Activated CD8-positive, alpha-beta memory T cell treated with anti-CD3 and anti-CD28 coated beads, Interleukin-2, amount 50 U/mL, for 4 hours (primary cell): ENCODE measurements around the gene OPTC.
A peak's percentile ranks its signal among the peaks of the same experiment; 100 is the strongest.
"Not testable (repeated sequence)": the region's sequence is repeated elsewhere in the genome, so short reads cannot be mapped to it uniquely, and the experiment has no call there.

Experiments
- DNase-seq: peaks from one replicate; pipeline ENCODE4 v3.0.0-alpha.2; 2020

The OPTC gene

DNA sequence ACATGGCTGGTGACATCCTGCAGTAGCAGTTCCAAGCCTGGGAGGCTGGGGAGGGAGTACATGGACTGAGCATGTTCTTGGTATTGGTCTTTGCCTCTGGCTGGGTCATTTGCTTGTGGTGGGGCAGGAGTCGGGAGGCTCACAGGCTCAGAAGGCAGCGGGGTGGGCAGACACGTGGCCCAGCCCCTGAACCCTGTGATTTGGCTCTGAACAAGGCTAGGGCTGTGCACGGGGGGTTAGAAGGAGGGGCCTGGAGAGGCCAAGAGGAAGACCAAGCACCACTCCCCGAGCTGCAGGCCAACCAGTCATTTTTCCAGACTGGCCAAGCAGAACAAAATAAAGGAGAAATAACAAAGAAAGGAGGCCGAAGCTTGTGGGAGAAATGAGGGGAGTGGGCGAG is 28.0 kb upstream of the OPTC start:
- no peak for DNase-seq

GRCh38 chr1:203466906-203467549 is 26.9 kb upstream of the OPTC start:
- DNase-seq = not testable (repeated sequence)

DNA sequence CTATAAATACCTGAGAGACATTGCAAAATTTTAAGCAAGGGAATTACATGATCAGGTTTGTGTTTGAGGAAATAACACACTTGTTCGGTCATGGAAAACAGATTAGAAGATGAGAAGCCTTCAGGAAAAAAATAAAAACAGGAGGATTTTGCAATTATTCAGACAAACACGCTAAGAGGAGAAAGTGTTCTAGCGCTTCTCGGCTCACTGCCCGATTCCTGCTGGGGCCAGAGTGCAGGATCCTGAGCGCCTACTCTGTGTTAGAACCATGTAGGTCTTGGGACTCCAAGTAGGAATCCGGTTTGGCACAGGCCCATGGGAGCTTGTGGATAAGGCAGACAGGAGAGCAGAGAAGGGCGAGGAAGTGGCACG is 26.4 kb upstream of the OPTC start:
- no peak for DNase-seq

- no peak for DNase-seq
Measured at GRCh38 chr1:203468326-203468725, 25.6 kb upstream of the OPTC start.

- DNase-seq = no peak
Measured at GRCh38 chr1:203470240-203470639, 23.7 kb upstream of the OPTC start.

GRCh38 chr1:203471841-203472240 is 22.1 kb upstream of the OPTC start:
- DNase-seq = no peak

GRCh38 chr1:203473281-203473680 is 20.7 kb upstream of the OPTC start:
- DNase-seq = no peak

DNA sequence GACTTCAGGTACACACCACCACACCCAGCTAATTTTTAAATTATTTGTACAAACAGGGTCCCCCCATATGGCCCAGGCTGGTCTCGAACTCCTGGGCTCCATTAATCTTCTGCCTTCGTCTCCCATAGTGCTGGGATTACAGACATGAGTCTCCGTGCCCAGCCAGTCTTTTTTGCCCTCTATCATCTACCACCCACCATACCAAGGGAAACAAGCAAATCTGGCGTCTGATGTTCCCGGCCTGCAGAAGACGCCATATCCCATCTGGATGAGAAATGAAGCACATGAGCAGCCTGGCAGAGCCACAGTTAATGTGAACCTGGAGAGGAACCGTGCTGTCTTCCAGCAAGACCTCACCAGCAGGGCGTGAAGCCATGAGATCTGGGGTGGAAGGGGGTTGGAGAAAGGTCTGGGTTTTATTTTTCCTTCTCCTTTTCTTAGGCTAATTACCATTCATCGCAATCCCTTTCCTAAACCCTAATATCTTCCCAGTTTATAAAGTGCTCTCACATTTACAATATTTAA is 20.1 kb upstream of the OPTC start:
- DNase-seq = no peak

GRCh38 chr1:203475012-203475981 is 18.7 kb upstream of the OPTC start, which contains the start of gene PRELP:
TSS of gene PRELP (plus strand) at chr1:203475806. CDS start at chr1:203483185, 7,379 bp downstream.
- no peak for DNase-seq

DNA sequence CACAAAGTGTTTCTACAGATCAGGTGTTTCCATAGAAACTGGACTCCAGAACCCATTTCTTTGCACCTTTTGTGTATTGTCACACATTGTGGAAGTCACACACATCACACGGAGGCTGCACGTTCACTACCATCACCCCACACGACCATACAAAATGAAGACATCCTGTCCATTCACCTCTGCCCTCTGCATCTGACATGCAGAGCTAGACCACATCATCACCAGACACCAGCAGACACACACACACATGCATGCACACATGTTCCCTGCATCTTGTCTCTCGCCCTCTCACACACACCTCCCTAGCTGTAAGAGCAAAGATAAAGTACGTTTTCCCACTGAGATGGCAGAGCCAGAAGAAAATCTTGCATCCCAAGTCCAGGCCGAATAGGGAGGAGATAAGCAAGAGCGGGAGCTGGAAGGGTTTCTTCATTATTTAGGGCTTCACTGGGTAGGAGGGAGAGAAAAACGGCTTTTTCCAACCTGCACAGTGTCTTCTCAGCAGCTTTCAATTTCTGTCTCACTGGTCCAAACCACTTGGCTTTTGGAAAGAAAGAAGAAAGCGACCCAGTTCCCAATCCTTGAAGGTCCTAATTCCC is 17.6 kb upstream of the OPTC start:
- no peak for DNase-seq

- no peak for DNase-seq
Measured at GRCh38 chr1:203477748-203478147, 16.2 kb upstream of the OPTC start.

DNA sequence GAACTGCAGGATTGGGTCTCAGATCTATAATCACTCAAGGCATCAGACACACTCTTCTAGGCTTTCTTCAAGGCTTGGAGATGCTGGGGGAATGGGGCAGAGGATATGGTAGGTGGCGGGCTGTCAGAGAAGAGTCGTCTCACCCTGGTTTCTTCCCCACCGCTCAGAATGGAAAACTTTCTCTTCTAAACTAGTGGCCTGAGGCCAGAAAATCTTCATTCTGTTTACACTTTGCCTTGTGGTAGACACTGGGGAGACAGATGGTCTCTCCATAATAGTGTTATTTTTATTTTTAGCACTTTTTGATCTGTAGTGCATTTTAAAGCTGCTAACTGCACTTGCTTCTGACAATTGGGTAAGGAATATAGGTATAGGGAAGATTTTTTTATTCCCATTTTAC is 15.7 kb upstream of the OPTC start:
- DNase-seq = no peak

- no peak for DNase-seq
Measured at GRCh38 chr1:203478986-203479385, 15.0 kb upstream of the OPTC start.

DNA sequence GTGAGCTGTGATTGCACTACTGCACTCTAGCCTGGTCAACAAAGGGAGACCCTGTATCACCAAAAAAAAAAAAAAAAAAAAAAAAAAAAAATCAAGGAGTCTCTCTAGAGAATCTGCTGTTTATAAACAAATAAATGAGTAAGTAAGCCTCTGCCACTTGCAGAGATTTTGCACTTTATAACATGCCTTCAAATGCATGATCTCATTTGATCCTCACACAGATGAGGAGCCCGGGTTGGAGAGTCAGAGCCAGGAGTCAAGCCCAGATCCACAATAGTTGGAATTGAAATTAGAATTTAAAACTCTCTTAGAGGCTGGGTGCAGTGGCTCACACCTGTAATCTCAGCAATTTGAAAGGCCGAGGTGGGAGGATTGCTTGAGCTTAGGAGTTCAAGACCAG is 14.3 kb upstream of the OPTC start:
- DNase-seq = no peak

DNA sequence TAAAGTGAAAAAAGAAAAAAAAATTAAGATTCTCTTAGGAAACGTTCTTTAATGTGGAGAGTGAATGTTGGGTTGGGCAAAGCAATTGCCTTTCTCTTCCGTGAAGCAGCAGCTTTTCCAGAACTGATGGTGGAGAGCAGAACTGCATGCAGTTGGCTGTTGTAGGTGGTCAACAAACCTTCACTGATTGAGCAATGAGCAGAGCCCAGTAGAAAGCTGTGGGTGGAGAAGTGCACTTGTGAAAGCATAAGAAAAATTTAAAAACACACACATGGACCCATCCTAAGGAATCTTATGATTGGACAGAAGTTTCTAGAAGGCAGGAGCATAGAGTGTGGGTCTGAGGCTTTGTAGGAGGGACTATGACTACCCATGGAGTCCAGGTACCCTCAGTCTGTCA is 13.9 kb upstream of the OPTC start:
- no peak for DNase-seq

DNA sequence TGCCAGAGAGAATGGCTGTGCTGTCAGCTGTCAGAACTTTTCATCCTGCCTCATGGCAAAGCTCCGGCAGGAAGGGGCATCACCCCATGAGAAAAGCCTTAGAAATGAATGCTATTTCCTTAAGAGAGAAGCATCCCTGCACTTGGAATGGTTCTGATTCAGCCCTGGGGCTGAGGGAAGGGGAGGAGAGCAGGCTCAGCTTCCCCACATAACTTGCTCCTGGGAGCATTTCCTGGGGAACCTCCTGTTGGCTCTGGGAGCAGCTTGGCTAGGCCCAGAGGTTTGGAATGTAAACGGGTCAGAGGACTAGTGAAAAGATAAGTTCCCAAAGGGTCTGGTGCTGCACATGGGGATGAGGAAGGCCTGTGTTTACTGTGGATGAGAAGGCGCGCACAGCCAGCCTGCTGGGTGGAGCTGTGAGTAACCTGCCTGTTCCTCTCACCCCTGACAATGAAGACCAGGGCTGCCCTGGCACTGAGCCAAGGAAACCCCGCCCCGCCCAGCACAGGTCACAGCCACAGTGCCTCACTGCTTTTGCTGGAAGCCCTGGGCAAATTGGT is 13.3 kb upstream of the OPTC start:
- peak; percentile 49 for DNase-seq

- no peak for DNase-seq
Measured at GRCh38 chr1:203481196-203481595, 12.8 kb upstream of the OPTC start.

GRCh38 chr1:203486618-203487370 is 7.2 kb upstream of the OPTC start:
- DNase-seq = no peak

DNA sequence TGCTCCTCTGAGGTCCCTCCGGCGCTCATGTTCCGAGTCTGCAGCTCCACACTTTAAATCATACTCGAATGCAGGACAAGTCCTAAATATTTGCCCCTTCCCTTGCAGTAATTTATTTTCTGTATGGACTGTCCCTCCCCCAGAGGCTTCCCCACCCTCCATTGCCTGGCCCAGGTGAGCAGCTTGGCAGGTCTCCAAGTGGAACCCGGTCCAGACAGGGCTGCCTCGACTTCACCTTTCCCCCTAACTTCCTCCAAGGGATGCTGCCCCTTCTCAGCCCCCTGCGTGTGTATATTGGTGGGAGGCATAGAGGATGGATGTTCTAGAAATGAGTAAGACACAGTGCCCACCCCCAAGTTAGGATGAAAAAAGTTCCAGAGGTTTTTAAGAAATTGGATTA is 5.4 kb upstream of the OPTC start:
- DNase-seq = no peak

DNA sequence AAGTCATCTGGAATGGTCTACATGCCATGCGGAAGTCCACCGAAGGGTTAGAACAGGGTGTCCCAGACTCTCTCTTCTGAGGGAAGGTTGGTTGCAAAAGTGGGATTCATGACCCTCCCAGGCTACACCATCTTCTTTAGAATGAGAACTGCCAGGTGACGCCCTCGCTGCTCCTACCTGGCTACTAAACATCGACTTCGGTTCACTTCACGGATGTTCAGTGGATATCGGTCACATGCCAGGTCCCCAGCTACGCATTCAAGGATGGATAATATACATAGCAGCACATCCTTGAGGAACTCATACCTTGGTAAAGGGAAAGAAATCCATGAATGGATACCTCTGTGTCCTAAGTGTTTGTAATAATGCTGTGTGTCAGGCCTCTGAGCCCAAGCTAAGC is 3.3 kb upstream of the OPTC start:
- no peak for DNase-seq

- DNase-seq = no peak
Measured at GRCh38 chr1:203491664-203492063, 2.3 kb upstream of the OPTC start.

DNA sequence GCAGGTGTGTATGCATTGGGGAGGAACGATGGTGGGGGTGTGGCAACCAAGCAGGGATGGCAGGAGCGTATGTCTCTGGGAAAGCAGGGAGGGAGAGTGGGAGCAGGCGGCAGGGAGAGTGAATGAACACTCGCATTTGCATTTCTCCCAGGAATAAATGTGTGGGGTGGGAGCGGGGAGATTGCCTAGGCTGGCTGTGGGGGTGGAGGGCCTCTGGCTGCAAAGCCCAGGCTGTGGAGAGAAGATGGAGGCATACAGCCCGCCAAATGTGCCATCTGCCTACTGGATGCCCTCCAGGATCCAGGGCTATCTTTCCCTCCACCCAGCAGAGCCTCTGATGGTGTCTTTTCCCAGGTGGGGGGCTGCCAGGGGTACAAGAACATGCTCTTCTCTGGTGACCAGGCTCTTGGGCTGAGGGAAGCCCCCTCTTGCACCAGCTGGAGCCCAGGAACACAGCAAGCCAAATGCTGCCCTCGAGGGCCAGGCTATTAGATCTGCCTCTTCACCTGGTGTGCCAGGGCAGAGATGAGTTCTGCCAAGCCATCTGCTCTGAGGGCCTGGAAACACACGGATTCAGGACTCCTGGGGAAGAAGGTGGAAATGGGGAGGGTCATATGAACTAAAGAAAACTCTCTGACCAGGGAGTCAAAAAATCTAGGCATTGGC is 1.7 kb upstream of the OPTC start:
- DNase-seq = no peak
